IMR-90 (cell line): ENCODE measurements around the gene NT5C3B. TPM values are rescaled to one million over a fixed set of nuclear protein-coding genes. Genes with fewer than 3 reads are reported as not detected.

Source experiments
- ATAC-seq: fragments of 200-7000 bp; cut with Tn5 transposase; 2 replicates; pipeline ENCODE4 v1.9.1; 2020; ENCODE audit warnings: low read depth, mild to moderate bottlenecking, moderate library complexity
- BruUV-seq: library from RNA; stranded (reverse); fragments of 400-500 nt; replicated peaks from 2 replicates; lab custom pipeline; 2021; lab: Mats Ljungman, UMichigan
- CTCF ChIA-PET: fragments of 300-600 bp; formaldehyde crosslinking; extraction: SDS; loops from one replicate; lab custom pipeline; 2021; ENCODE audit warnings: antibody characterized with exemption; lab: Yijun Ruan, JAX
- POLR2A ChIA-PET: fragments of 300-600 bp; sonication (Branson Sonifier 250); formaldehyde crosslinking; loops from one replicate; lab custom pipeline; 2022; ENCODE audit warnings: antibody characterized with exemption; ENCODE audit not compliant: unreplicated experiment; lab: Charles Lee
- DNase-seq: peaks from one replicate; pipeline ENCODE4 v3.0.0; 2013
- H2AFZ ChIP-seq: replicated peaks from 2 replicates; pipeline ENCODE3; 2013; ENCODE audit warnings: low read length, mild to moderate bottlenecking; ENCODE audit not compliant: poor library complexity
- H2AK5ac ChIP-seq: 2 replicates; pipeline ENCODE4 v1.6.1; 2013; ENCODE audit warnings: low read depth, low read length, inconsistent platforms
- H2AK9ac ChIP-seq: replicated peaks from 2 replicates; pipeline ENCODE3; 2013; ENCODE audit warnings: mild to moderate bottlenecking, low read depth, low read length, moderate library complexity; ENCODE audit not compliant: poor library complexity
- H2BK120ac ChIP-seq: 2 replicates; pipeline ENCODE4 v1.6.1; 2013; ENCODE audit warnings: low read depth, low read length, inconsistent platforms
- H2BK15ac ChIP-seq: 3 replicates; pipeline ENCODE4 v1.6.1; 2013; ENCODE audit warnings: low read depth, low read length, inconsistent platforms
- H2BK20ac ChIP-seq: 2 replicates; pipeline ENCODE4 v1.6.1; 2013; ENCODE audit warnings: low read depth, mild to moderate bottlenecking, inconsistent platforms, low read length, moderate library complexity
- H2BK5ac ChIP-seq: 2 replicates; pipeline ENCODE4 v1.6.1; 2013; ENCODE audit warnings: mild to moderate bottlenecking, low read depth, low read length, inconsistent platforms; ENCODE audit not compliant: poor library complexity, severe bottlenecking
- H3K14ac ChIP-seq: replicated peaks from 2 replicates; pipeline ENCODE4 v1.6.1; 2013; ENCODE audit warnings: low read depth, low read length, inconsistent platforms
- H3K18ac ChIP-seq: 2 replicates; pipeline ENCODE4 v1.6.1; 2013; ENCODE audit warnings: low read depth, low read length, control low read depth
- H3K23ac ChIP-seq: 2 replicates; pipeline ENCODE4 v1.6.1; 2013; ENCODE audit warnings: low read depth, low read length, inconsistent platforms
- H3K27ac ChIP-seq: 2 replicates; pipeline ENCODE4 v1.5.1; 2013; ENCODE audit warnings: mild to moderate bottlenecking, control low read depth, low read length; ENCODE audit not compliant: insufficient read depth
- H3K27me3 ChIP-seq: 2 replicates; pipeline ENCODE4 v1.6.1; 2013; ENCODE audit warnings: low read length; ENCODE audit not compliant: control insufficient read depth, insufficient read depth
- H3K36me3 ChIP-seq: 2 replicates; pipeline ENCODE4 v1.6.1; 2013; ENCODE audit warnings: low read length, mixed read lengths; ENCODE audit not compliant: control insufficient read depth, insufficient read depth
- H3K4ac ChIP-seq: 2 replicates; pipeline ENCODE4 v1.6.1; 2013; ENCODE audit warnings: low read depth, low read length, inconsistent platforms
- H3K4me1 ChIP-seq: 2 replicates; pipeline ENCODE4 v1.6.1; 2013; ENCODE audit warnings: low read length, mixed read lengths; ENCODE audit not compliant: control insufficient read depth, insufficient read depth
- H3K4me2 ChIP-seq: 2 replicates; pipeline ENCODE4 v1.6.1; 2013; ENCODE audit warnings: low read depth, mild to moderate bottlenecking, control low read depth, low read length, moderate library complexity
- H3K4me3 ChIP-seq: 2 replicates; pipeline ENCODE4 v1.5.1; 2013; ENCODE audit warnings: low read depth, mild to moderate bottlenecking, control low read depth, low read length, moderate library complexity; ENCODE audit not compliant: insufficient read depth
- H3K56ac ChIP-seq: 2 replicates; pipeline ENCODE4 v1.6.1; 2013; ENCODE audit warnings: low read length, inconsistent platforms; ENCODE audit not compliant: insufficient read depth; ENCODE audit errors: extremely low read depth
- H3K79me1 ChIP-seq, 2 experiments: 2 replicates each; pipeline ENCODE4 v1.6.1; 2013; ENCODE audit warnings: low read length in 2 of 2, inconsistent platforms in 1 of 2, low read depth in 1 of 2
- H3K9ac ChIP-seq: 2 replicates; pipeline ENCODE4 v1.6.1; 2013; ENCODE audit warnings: low read depth, low read length, control low read depth
- H3K9me1 ChIP-seq: 2 replicates; pipeline ENCODE4 v1.6.1; 2013; ENCODE audit warnings: low read length, inconsistent platforms; ENCODE audit not compliant: insufficient read depth
- H3K9me3 ChIP-seq: 2 replicates; pipeline ENCODE4 v1.6.1; 2013; ENCODE audit warnings: low read length; ENCODE audit not compliant: control insufficient read depth, insufficient read depth
- H4K20me1 ChIP-seq: 2 replicates; pipeline ENCODE4 v1.6.1; 2013; ENCODE audit warnings: low read length, inconsistent platforms; ENCODE audit not compliant: insufficient read depth
- H4K5ac ChIP-seq: 2 replicates; pipeline ENCODE4 v1.6.1; 2013; ENCODE audit warnings: mild to moderate bottlenecking, low read depth, low read length, control low read depth
- H4K8ac ChIP-seq, 2 experiments: 2 replicates each; pipeline ENCODE4 v1.6.1; 2013; ENCODE audit warnings: low read depth in 2 of 2, low read length in 2 of 2, control low read depth in 1 of 2, inconsistent platforms in 1 of 2
- H4K91ac ChIP-seq: 2 replicates; pipeline ENCODE4 v1.6.1; 2013; ENCODE audit warnings: low read depth, low read length, inconsistent platforms; ENCODE audit not compliant: insufficient read depth
- CEBPB ChIP-seq: IDR thresholded peaks from 2 replicates; pipeline ENCODE4 v1.6.1; 2012; ENCODE audit warnings: low read depth, low read length, improper control_type of control experiment
- CHD1 ChIP-seq: IDR thresholded peaks from 2 replicates; pipeline ENCODE4 v1.6.1; 2012; ENCODE audit warnings: low read depth, low read length, improper control_type of control experiment
- MXI1 ChIP-seq: IDR thresholded peaks from 2 replicates; pipeline ENCODE4 v1.6.1; 2012; ENCODE audit warnings: low read depth, mild to moderate bottlenecking, low read length, moderate library complexity, borderline replicate concordance
- NFE2L2 ChIP-seq: fragments of 150-350 bp; IDR thresholded peaks from 2 replicates; pipeline ENCODE4 v1.6.1; 2016; ENCODE audit warnings: low read depth, mild to moderate bottlenecking, low read length
- POLR2A ChIP-seq: IDR thresholded peaks from 2 replicates; pipeline ENCODE4 v1.6.1; 2012; ENCODE audit warnings: mild to moderate bottlenecking, low read depth, low read length
- USF2 ChIP-seq: fragments of 150-350 bp; IDR thresholded peaks from 2 replicates; pipeline ENCODE4 v1.6.1; 2017; ENCODE audit warnings: mild to moderate bottlenecking, antibody characterized with exemption, low read length, low read depth
- WGBS, 2 experiments: methylation state at CpG; one replicate each; pipeline versions ENCODE4 v1.1.5 to v1.1.7; 2013; ENCODE audit warnings: missing lambda C conversion rate in 2 of 2; ENCODE audit not compliant: insufficient read length in 1 of 2; ENCODE audit errors: extremely low coverage in 2 of 2; 5-methylcytosine and 5-hydroxymethylcytosine counted together
- dilution Hi-C: fragments of 300-500 bp; cut with HindIII; formaldehyde crosslinking; loops from one replicate; pipeline ENCODE4 v1.14.3; 2018; ENCODE audit warnings: low sequenced_read_pairs; ENCODE audit not compliant: unreplicated experiment
- in situ Hi-C: fragments of 300-500 bp; cut with MboI; formaldehyde crosslinking; loops from 3 replicates; pipeline ENCODE4 v1.14.3; 2019; ENCODE audit warnings: low sequenced_read_pairs, inconsistent platforms, mixed read lengths
- intact Hi-C: fragments of 100-400 bp; cut with micrococcal nuclease; formaldehyde crosslinking; loops from 2 replicates; pipeline ENCODE4 v1.10.0; 2022
- polyA plus RNA-seq, 3 experiments: library from polyadenylated mRNA; depleted of rRNA; stranded (reverse); fragments of >200 nt; gene quantifications; 2 replicates each; pipeline ENCODE4 v1.2.3, GENCODE V29; 2012; ENCODE audit warnings: low replicate concordance in 1 of 3
- total RNA-seq: library from RNA; depleted of rRNA; stranded (reverse); fragments of >200 nt; gene quantifications from 2 replicates; pipeline ENCODE4 v1.2.3, GENCODE V29; 2012

Gene NT5C3B
- total and polyA plus RNA-seq, 2 of the 4 experiments (the other 2 are of a cell fraction), result 59.9 to 92.7 TPM

GRCh38 chr17:41813699-41814124, 22.3 kb downstream of the NT5C3B start:
- H3K18ac ChIP-seq, result peak overlapping the region; percentile 87
- peak overlapping the region; percentile 93 for H3K27ac ChIP-seq
- peak overlapping the region; percentile 95 for H4K91ac ChIP-seq
- WGBS, 2 experiments, result no CpG with 5 or more reads among the region's 9 CpGs
- 0 out of 2 replicates have a peak overlapping the region, but pooled peaks have one; percentile 69 for H2BK20ac ChIP-seq
- POLR2A ChIA-PET, result no interaction called here
- peak overlapping the region; percentile 100 for H3K14ac ChIP-seq
- H3K9me1 ChIP-seq, result peaks cover 30% of the 10 kb centered on the region
- no peak for ATAC-seq
- H2BK120ac ChIP-seq, result peak overlapping the region; percentile 79
- in situ Hi-C loops (no loop called here), intact Hi-C loops (loop anchor here (2.0 kb wide), 2 partner anchors 51 to 145 kb away; partner anchors contain the start of gene KLHL11), dilution Hi-C loops (no loop called here)
- peak overlapping the region; percentile 96 for H3K9ac ChIP-seq
- H2AK5ac ChIP-seq, result peak overlapping the region; percentile 93
- peak overlapping the region; percentile 30; the same call in 2 of the 3 replicates for H2BK15ac ChIP-seq
- no peak for DNase-seq
- peaks cover 17% of the 10 kb centered on the region for H3K36me3 ChIP-seq
- H3K4me1 ChIP-seq, result peaks cover 23% of the 10 kb centered on the region
- H3K4ac ChIP-seq, result peak overlapping the region; percentile 100
- peak overlapping the region; percentile 92 for H4K5ac ChIP-seq
- peak overlapping the region; percentile 94 for H2BK5ac ChIP-seq
- no peaks in the 10 kb centered on the region for H3K9me3 ChIP-seq
- H2AK9ac ChIP-seq, result peak overlapping the region; percentile 100
- no peak for TF ChIP-seq POLR2A
- no peak for TF ChIP-seq CHD1
- TF ChIP-seq USF2, result no peak
- no peak for TF ChIP-seq NFE2L2
- TF ChIP-seq CEBPB, result no peak
- peak; percentile 36; the same call in 1 of the 2 replicates for TF ChIP-seq MXI1
- H3K79me1 ChIP-seq, result peaks cover 19 to 88% of the 10 kb centered on the region in 2 experiments
- no peaks in the 10 kb centered on the region for H3K27me3 ChIP-seq
- H2AFZ ChIP-seq, result peak overlapping the region; percentile 94
- BruUV-seq, result no TSS peak
- peak overlapping the region; percentile 88 for H3K4me3 ChIP-seq
- peak overlapping the region; percentile 95 for H3K23ac ChIP-seq
- peak overlapping the region; percentile 96 for H3K56ac ChIP-seq
- CTCF ChIA-PET, result no interaction called here
- H4K8ac ChIP-seq, result peak overlapping the region; percentile 92 to 94
- peaks cover 53% of the 10 kb centered on the region for H4K20me1 ChIP-seq
- peak overlapping the region; percentile 94 for H3K4me2 ChIP-seq
